ENCODE data around the gene NDC80.

DNA sequence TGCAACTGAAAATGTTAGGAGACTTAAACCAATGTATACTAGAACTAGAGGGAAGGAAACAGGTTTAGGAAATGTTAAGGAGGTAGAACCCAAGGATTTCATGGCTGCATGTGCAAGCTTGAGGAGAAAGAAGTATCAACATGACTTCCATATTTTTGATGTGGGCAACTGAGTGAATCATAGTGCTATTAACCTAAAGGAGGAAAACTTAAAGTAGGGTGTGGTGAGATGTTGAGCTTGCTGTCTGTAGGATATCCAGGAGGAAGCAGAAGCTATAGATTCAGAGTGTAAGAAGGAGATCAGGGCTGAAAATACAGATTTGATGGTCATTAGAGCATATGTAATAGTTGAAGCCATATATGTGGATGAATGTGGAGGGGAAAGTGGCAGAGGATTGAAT lies 31.5 kb downstream of the NDC80 start:
- TF ChIP-seq, protein P1, sequence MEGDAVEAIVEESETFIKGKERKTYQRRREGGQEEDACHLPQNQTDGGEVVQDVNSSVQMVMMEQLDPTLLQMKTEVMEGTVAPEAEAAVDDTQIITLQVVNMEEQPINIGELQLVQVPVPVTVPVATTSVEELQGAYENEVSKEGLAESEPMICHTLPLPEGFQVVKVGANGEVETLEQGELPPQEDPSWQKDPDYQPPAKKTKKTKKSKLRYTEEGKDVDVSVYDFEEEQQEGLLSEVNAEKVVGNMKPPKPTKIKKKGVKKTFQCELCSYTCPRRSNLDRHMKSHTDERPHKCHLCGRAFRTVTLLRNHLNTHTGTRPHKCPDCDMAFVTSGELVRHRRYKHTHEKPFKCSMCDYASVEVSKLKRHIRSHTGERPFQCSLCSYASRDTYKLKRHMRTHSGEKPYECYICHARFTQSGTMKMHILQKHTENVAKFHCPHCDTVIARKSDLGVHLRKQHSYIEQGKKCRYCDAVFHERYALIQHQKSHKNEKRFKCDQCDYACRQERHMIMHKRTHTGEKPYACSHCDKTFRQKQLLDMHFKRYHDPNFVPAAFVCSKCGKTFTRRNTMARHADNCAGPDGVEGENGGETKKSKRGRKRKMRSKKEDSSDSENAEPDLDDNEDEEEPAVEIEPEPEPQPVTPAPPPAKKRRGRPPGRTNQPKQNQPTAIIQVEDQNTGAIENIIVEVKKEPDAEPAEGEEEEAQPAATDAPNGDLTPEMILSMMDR (IDR thresholded peaks at IDR 0.05) = no peak
- TF ChIP-seq POLR2A (IDR thresholded peaks at IDR 0.05) = no peak

Data from right lobe of liver (tissue), 4 donors.